HG03108 (cell line): Measurements from ENCODE around the gene PSTPIP1.
"Not testable (repeated sequence)": the region's sequence is repeated elsewhere in the genome, so short reads cannot be mapped to it uniquely, and the experiment has no call there.

Experiments used
- ATAC-seq: cut with Tn5 transposase; IDR thresholded peaks from one replicate; pipeline ENCODE4 v1.9.1; 2021; ENCODE audit warnings: moderate library complexity; ENCODE audit not compliant: unreplicated experiment

PSTPIP1 gene

GRCh38 chr15:76994971-76995945 is at the start of gene PSTPIP1:
Gene PSTPIP1 (plus strand): TSS chr15:76995126. CDS start chr15:76995574, 448 bp downstream.
- ATAC-seq, result peak; percentile 64

- ATAC-seq, result no peak
These were observed 49.3 kb upstream of the PSTPIP1 start for GRCh38 chr15:76945494-76946093.

- no peak for ATAC-seq
These were observed 47.5 kb upstream of the PSTPIP1 start for GRCh38 chr15:76947454-76947853.

GRCh38 chr15:76951220-76951619 is 43.7 kb upstream of the PSTPIP1 start:
- no peak for ATAC-seq

- no peak for ATAC-seq
These were observed 41.0 kb upstream of the PSTPIP1 start for GRCh38 chr15:76953913-76954312.

DNA sequence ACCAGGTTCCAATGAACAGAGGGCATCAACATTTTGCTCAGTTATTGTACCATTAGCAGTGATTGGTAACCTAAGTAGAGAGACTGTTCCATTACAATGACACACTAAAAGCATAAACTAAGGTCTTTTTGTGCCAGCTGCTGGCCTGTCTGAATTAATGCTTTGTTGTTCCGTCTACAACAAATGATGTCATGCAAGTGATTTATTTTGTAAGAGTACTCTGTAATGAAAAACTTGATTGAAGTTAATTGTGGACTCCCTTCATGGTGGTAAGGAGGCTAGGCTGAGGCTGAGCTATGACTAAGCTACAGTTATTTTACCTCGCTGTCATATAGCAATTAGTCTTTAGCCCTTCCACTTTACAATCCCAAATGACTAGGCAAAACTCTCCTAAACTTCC is 40.2 kb upstream of the PSTPIP1 start:
- no peak for ATAC-seq

DNA sequence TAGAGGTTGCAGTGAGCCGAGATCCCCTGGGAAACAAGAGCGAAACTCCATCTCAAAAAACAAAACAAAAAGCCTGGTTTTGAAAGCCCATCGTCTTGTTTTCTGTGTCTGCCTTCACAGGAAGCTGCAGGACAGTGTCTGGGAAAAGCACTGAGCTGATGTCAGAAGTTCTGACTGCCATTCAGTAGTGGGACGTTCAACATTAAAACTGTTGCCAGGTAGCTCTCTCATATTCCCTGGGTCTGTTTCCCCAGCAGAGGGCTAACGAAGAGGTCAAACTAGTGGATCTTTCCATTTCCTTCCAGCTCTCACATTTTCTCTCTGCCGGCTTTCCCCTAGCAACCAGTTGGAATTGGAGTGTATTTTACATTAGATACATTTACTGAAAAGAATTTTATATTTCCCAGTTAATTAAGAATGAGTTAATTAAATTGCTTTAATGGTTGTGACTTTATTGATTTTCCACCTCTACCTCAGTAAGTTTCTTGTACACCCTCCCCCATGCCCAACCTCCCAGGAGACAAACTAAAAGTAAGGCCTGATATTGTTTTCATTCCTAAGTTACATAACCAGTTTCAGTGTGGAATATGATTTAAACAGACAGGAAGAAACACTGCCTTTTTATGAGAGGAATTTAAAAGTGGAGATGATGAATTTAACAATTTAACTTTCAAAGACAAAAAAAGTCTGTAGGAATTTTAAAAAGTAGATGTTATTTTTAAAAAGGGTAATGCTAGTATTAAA is 33.5 kb upstream of the PSTPIP1 start:
- no peak for ATAC-seq

DNA sequence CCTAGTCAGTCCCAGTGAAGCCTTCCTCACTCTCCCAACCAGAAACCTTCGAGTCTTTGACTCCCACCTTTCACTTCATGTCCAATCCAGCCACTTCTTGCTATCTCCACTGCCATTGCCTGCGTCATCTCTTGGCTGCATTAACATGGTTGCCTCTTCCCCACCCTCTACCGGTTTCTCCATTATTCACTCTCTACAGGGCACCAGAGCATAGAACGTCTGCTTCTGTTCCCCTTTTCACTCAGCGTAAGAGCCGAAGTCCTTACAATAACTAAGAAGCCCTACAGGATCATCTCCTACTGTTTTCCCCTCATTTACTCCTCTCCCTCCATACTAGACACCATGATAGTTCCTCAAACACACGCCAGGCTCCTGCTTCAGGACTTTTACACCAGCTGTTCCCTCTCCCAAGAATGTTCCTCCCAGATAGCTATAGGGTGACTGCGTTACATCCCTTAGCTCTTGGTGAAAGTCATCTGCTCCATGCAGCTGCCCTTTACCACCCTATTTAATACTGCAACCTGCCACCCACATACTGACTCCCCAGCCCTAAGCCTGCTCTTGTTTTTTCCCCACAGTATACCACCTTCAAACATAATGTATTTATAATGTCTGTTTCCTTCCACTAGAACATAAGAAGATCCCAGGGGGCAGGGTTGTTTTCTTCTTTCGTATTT is 32.5 kb upstream of the PSTPIP1 start:
- ATAC-seq, result no peak

- ATAC-seq, result no peak
These were observed 31.3 kb upstream of the PSTPIP1 start for GRCh38 chr15:76963596-76963995.

GRCh38 chr15:76964157-76964556 is 30.8 kb upstream of the PSTPIP1 start:
- ATAC-seq, result no peak

- ATAC-seq, result not testable (repeated sequence)
These were observed 28.9 kb upstream of the PSTPIP1 start for GRCh38 chr15:76966051-76966450.

DNA sequence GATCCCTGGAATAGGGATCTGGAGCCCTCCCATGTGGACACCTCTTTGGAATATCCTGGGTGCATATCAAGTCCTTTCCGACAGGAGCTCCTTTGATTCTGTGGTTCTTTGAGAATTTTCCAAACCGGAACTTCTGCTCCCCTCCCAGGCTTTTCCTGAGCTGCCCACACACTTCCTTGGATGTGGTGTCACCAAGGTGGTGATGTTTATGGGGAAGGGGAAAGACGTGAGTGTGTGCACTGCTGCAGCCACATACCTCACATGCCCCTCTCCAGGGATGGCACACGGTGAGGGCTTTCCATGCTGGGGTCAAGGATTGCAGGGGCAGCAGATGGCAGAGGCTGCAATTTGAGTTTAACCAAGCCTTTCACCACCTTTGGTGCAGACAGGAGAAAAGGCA is 27.9 kb upstream of the PSTPIP1 start:
- ATAC-seq, result no peak

DNA sequence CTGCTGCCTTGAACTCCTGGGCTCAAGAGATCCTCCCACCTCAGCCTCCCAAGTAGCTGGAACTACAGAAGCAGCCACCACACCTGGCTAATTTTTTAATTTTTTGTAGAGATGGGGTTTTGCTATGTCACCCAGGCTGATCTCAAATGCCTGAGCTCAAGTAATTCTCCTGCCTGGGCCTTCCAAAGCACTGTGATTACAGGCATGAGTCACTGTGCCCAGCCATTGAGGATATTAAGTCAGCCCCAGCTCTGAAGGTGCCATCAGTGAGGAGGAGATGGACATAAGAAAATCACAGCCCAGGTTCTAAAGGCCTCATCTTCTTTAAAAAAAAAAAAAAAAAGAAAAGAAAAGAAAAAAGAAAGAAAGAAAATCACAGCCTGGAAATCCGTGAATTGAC is 26.6 kb upstream of the PSTPIP1 start:
- ATAC-seq, result no peak

DNA sequence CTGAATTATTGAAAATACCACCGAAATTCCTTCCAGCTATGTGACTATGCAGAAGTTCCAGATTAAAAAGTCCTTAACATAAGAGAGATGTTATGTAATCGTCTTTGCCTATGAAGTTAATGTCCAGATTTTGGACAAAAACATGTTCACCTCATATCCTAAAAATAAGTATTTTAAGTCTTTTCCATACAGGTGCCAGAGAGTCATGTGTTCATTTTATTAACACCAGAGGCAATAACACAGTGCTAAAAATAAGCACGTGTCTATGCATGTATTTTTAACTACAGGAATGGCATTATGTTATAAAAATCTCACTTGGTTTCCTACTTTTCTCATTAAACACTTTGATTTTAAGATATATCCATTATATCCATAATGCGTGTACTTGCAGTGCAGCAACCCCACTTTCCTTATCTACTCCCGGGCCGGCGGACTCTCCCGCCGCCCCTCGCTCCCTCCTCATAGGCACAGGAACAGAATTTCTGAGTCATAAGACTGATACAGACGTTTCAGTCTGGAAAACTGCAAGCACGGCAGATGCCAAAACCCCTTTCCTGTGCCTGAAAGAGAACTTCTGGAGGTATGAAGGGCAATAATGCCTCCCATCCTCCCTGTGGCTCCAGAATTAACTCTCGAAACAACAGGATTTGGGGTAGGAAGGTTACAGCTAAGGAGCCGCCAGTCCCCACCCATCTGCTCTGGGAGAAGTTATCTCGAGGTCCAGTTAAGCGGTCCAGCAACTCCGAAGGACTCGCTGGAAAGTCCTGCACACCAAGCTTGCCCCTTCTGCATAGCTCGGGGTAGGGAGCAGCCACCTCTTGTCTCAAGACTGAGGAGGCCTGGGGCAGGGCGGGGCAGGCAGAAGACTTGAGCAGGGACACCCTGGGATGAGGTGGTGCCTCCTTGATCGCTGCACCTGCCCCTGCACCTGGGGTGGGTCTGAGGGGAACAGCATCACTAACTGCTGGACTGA is 22.3 kb upstream of the PSTPIP1 start:
- ATAC-seq, result no peak

DNA sequence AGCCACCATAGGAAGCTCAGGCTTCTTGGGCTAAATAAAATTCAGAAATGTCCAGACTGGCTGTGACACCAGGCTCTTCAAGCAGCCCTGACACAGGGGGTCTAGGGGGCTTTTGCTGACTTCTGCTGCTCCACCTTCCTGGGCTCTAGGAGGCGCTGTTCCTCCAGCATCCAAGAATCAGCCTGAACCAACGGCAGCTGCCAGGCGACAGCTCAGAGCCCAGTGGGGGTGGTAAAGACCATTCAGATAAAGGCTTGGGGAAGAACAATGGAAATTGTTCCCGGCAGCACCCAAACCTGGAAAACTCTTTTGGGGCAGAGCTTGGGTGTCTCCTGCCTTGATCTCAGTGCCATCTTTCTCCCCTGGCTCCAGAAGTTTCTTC is 21.6 kb upstream of the PSTPIP1 start:
- no peak for ATAC-seq

- no peak for ATAC-seq
These were observed 21.0 kb upstream of the PSTPIP1 start for GRCh38 chr15:76973906-76974305.

GRCh38 chr15:76974456-76975036 is 20.4 kb upstream of the PSTPIP1 start:
- no peak for ATAC-seq

- no peak for ATAC-seq
These were observed 18.8 kb upstream of the PSTPIP1 start for GRCh38 chr15:76976141-76976540.

DNA sequence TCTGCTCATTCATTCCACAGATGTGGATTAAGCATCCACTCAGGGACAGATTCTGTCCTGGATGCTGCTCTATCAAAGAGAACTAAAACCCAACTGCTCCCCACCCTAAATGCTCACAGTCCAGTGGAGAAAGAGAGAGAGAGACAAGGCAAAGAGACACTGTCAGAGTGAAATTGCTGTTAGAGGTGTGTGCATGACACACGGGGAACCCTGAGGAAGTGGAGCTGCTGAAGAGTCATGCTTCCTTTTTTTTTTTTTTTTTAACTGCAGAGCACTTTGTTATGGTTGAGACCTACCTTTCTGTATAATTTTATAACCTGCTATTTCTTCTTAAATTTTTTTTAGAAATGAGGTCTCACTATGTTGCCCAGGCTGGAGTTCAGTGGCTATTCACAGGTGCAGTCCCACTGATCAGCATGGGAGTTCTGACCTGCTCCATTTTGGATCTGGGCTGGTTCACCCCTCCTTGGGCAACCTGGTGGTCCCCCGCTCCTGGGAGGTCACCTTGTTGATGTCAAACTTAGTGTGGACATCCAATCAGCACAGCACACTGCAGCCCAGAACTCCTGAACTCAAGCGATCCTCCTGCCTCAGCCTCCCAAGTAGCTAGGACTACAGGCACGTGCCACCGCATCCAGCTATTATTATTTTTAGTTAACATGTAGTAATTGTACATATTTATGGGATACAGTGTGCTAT is 18.2 kb upstream of the PSTPIP1 start:
- ATAC-seq, result no peak
